ENCODE measurements around the gene CDH23. TPM values are rescaled to one million over a fixed set of nuclear protein-coding genes. Genes with fewer than 3 reads are reported as not detected.

CDH23 gene
- total and polyA plus RNA-seq, 9 of the 15 experiments (the other 6 are each of a cell fraction or from before 2014, with no cell fraction given): 0.18 to 1.2 (median 0.47) TPM

DNA sequence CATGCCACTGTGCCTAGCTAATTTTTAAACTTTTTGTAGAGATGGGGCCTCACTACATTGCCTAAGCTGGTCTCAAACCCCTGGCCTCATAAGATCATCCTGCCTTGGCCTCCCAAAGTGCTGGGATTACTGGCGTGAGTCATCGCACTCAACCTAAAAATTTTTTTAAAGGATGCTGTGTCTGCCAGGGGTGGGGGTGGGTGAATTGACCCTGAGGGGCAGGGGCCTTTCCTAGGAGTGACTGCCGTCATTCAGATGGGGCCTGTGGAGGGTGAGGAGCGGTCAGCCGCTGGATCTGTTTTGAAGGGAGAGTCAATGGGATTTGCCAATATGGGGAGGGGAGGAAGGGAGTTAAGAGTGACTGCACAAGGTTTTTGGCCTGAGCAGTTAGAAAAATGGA is 233.4 kb downstream of the CDH23 start (continued):
- no peak for TF ChIP-seq NFIC (IDR thresholded peaks at IDR 0.05)
- no peak for TF ChIP-seq ZNF778 (CRISPR knock-in tag; IDR thresholded peaks at IDR 0.05)
- TF ChIP-seq TAF15 (IDR thresholded peaks at IDR 0.05; ENCODE audit: low read depth, low read length): no peak
- TF ChIP-seq MCM7 (IDR thresholded peaks at IDR 0.05): no peak
- no peak for TF ChIP-seq ZNF263 (CRISPR knock-in tag; IDR thresholded peaks at IDR 0.05; ENCODE audit: borderline replicate concordance)
- TF ChIP-seq, protein P1, sequence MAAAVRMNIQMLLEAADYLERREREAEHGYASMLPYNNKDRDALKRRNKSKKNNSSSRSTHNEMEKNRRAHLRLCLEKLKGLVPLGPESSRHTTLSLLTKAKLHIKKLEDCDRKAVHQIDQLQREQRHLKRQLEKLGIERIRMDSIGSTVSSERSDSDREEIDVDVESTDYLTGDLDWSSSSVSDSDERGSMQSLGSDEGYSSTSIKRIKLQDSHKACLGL (CRISPR knock-in tag; IDR thresholded peaks at IDR 0.05; ENCODE audit: borderline replicate concordance, poor library complexity, severe bottlenecking): no peak
- no peak for TF ChIP-seq TEAD4 (IDR thresholded peaks at IDR 0.05; ENCODE audit: low read length)
- no peak for TF ChIP-seq TEAD4 (CRISPR knock-in tag; IDR thresholded peaks at IDR 0.05; ENCODE audit: borderline replicate concordance)
- TF ChIP-seq, protein P2, sequence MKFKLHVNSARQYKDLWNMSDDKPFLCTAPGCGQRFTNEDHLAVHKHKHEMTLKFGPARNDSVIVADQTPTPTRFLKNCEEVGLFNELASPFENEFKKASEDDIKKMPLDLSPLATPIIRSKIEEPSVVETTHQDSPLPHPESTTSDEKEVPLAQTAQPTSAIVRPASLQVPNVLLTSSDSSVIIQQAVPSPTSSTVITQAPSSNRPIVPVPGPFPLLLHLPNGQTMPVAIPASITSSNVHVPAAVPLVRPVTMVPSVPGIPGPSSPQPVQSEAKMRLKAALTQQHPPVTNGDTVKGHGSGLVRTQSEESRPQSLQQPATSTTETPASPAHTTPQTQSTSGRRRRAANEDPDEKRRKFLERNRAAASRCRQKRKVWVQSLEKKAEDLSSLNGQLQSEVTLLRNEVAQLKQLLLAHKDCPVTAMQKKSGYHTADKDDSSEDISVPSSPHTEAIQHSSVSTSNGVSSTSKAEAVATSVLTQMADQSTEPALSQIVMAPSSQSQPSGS (CRISPR knock-in tag; IDR thresholded peaks at IDR 0.05): no peak
